HG03469 (cell line): ENCODE data around the gene TPGS1.

ENCODE experiments used
- ATAC-seq: cut with Tn5 transposase; IDR thresholded peaks from one replicate; pipeline ENCODE4 v1.9.1; 2021; ENCODE audit warnings: mild to moderate bottlenecking, moderate library complexity, moderate number of reproducible peaks; ENCODE audit not compliant: unreplicated experiment

Gene TPGS1

GRCh38 chr19:495081-495401 lies 12.3 kb upstream of the TPGS1 start:
- ATAC-seq, result no peak

- ATAC-seq, result no peak
Observed at GRCh38 chr19:495402-496111, 11.7 kb upstream of the TPGS1 start.

- no peak for ATAC-seq
Observed at GRCh38 chr19:496112-496665, 11.1 kb upstream of the TPGS1 start, which contains the start of gene MADCAM1. TSS of gene MADCAM1 (plus strand) at chr19:496486. CDS start at chr19:496500, 14 bp downstream.

- no peak for ATAC-seq
Observed at GRCh38 chr19:496986-497385, 10.3 kb upstream of the TPGS1 start.

- no peak for ATAC-seq
Observed at GRCh38 chr19:497491-497868, 9.8 kb upstream of the TPGS1 start.

- no peak for ATAC-seq
Observed at GRCh38 chr19:497869-498510, 9.3 kb upstream of the TPGS1 start.

GRCh38 chr19:498511-498891 lies 8.8 kb upstream of the TPGS1 start:
- ATAC-seq, result no peak

- no peak for ATAC-seq
Observed at GRCh38 chr19:498977-499623, 8.2 kb upstream of the TPGS1 start.

GRCh38 chr19:501646-502045 lies 5.7 kb upstream of the TPGS1 start:
- no peak for ATAC-seq

- no peak for ATAC-seq
Observed at GRCh38 chr19:504616-505015, 2.7 kb upstream of the TPGS1 start.

- ATAC-seq, result peak; percentile 41
Observed at GRCh38 chr19:506404-507285, 652 bp upstream of the TPGS1 start.

GRCh38 chr19:508204-509150 lies 1.2 kb downstream of the TPGS1 start:
- ATAC-seq, result no peak

GRCh38 chr19:510606-511100 lies 3.4 kb downstream of the TPGS1 start:
- no peak for ATAC-seq

GRCh38 chr19:511101-511851 lies 4.0 kb downstream of the TPGS1 start:
- ATAC-seq, result no peak

- no peak for ATAC-seq
Observed at GRCh38 chr19:512547-513365, 5.5 kb downstream of the TPGS1 start.

- ATAC-seq, result no peak
Observed at GRCh38 chr19:513368-514165, 6.3 kb downstream of the TPGS1 start.

GRCh38 chr19:514166-514663 lies 6.9 kb downstream of the TPGS1 start:
- no peak for ATAC-seq
